Central memory CD4-positive, alpha-beta T cell (primary cell): Measurements from ENCODE around the gene CLEC2L.
"Not testable (repeated sequence)": the region's sequence is repeated elsewhere in the genome, so short reads cannot be mapped to it uniquely, and the experiment has no call there.

Source experiments
- DNase-seq: peaks from one replicate; pipeline ENCODE4 v3.0.0; 2022

The CLEC2L gene

DNA sequence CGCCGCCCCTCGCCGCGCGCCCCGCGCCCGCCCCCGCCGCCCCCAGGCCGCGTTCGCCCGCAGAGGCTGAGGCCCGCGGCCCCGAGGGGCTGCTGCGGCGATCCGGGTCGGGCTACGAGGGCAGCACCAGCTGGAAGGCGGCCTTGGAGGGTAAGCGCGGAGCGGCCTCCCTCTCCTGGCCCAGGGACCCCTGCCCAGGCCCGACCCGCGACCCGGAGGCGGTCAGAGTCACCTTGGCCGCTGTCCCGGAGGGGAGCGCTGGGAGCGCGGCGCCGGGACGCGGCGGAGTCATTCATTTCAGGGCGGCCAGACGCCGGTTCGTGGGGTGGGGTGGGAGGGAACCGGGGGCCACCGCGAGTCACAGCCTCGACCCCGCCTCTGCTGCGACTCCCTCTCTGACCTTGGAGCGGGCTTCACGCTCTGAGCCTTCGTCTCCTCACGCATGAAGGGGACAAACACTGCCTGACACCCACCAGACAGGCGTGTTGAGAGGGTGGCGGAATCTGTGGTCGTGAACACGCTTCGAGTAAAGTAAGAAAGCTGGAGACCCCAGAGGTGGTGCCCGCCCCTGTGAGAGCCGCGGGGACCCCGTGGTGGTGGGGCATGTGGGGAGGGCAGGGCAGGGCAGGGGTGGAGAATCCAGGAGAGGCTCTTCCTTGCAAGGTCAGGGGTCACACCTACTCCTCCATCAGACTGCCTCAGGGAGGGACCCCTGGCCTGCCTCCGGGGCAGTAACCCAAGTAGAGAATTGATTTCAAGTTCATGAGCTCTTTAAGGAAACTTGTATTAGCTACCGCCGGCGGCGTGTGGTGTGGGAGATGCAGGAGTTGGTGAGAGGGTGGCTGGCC lies 707 bp downstream of the CLEC2L start:
- no peak for DNase-seq

DNA sequence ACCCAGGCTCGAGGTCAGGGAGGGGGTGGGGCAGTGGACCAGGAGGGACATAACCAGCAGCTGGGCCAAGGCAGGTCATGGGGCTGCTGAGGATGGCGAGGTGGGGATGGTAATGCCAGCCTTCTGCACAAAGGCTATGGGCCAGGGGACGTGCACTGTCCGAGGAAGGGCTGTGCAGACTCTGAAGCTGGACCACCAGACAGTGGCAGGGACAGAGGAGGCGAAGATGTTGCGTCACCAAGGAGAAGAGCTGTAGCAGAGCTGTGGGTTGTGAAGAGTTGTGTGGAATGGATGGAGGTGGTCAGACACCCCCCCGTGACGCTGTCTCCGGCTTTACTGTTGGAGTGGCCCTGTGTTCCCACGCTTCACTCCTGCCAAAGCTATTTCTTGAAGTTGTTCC lies 1.8 kb downstream of the CLEC2L start:
- no peak for DNase-seq

DNA sequence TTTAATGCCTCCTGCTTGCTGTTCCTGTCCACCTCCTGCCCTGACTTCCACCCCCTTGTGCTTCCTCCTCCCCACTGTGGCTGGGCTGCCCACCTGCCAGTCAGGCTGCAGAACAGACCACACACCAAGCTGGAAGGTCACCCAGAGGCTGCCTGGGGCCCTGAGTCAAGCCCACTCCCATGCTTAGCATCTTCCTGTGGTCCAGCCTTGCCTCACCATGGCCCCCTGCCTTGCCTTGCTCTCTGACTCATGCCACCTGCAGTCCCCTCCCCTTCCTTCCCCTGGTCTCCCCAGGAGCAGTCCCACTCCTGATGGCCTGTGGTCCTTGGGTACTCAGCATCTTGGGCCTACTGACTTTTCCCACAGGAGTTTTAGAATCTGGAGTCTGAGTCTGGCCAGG lies 2.3 kb downstream of the CLEC2L start:
- DNase-seq: no peak

DNA sequence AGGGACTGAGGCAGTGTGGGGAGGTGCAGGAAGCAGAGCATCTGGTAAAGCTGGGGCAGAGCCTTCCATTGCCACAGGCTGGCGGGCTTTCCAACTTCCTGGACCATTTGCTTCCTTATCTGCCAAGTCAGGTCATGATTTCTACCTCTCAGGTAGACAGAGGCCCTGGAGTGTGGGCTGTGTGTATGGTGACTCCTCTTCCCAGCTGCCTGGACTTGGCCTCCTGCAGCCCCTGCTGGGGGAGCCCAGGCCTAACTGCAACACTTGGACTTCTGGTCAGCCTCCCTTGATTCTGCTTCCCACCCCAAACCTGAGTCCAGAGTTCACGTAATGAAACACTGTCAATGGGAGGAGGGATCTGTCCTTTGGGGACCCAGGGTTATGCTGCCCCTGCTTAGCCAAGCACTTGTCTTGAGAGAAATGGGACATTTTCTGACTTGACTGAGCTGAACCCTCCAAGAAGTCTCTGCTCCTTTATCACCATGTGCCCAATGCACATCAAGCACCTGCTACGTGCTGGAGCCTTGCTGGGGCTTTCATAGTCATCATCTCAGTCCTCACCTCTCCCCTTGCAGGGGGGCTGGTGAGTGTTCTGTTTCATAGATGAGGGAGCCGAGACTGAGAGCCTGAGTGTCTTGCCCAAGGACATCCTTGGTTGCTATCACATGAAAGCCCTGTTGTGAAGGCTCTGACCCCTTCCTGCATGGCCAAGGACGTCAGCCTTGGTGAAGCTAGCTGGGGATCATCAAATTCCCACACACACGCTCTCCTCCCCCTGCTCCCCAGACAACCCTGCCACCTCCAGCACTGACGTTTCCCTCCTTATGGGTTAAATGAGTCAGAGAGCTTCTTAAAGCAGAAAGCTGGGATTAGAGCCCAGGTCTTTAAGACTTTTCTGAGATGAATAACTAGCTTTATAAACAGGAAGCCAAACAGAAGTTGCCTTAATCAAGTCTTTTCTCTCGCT lies 3.4 kb downstream of the CLEC2L start:
- DNase-seq: no peak

DNA sequence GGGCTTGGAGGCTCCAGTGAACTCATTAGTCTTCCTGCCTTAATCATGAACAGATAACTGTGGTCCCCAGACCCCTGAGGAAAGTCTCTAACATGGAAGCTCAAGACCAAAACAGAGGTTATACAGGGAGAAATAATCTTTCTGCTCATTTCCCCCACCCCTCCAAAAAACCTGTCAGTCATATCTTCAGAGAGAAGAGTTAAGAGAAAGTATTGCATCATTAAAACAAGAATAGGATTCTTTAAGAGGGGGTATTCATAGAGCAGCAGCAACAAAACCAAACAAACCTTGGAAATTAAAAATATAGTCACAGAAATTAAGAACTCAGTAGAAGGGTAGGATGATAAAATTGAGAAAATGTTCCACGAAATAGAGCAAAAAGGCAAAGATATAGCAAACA lies 7.6 kb downstream of the CLEC2L start:
- DNase-seq: no peak

DNA sequence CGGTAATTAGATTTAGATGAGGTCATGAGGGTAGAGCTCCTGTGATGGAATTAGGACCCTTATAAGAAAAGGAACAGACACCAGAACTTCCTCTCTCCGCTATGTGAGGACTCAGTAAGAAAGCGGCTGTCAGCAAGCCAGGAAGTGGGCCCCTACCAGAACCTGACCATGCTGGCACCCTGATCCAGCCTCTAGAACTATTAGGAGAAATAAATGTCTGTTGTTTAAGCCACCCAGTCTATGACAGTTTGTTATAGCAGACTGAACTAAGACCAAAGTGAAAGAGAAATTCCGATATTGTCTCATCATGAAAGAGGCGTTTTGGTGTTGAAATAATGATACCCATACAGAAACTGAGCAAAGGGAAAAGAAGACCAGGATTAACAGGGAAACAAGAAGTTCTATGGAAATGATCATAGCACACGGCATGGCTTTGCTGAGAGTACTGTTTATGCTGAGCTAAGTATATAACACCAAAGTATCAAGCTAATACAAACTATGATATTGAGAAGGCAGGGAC lies 9.2 kb downstream of the CLEC2L start:
- DNase-seq: no peak

DNA sequence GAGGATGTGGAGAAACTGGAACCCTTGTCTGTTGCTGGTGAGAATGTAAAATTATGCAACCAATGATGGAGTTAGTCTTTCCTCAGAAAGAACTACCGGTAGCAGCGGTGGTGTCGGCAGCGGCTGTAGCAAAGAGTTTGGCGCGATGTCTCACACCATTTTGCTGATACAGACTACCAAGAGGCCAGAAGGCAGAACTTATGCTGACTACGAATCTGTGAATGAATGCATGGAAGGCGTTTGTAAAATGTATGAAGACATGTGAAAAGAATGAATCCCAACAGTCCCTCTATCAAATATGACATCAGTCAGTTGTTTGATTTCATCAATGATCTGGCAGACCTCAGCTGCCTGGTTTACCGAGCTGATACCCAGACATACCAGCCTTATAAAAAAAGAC lies 10.6 kb downstream of the CLEC2L start:
- DNase-seq: no peak

DNA sequence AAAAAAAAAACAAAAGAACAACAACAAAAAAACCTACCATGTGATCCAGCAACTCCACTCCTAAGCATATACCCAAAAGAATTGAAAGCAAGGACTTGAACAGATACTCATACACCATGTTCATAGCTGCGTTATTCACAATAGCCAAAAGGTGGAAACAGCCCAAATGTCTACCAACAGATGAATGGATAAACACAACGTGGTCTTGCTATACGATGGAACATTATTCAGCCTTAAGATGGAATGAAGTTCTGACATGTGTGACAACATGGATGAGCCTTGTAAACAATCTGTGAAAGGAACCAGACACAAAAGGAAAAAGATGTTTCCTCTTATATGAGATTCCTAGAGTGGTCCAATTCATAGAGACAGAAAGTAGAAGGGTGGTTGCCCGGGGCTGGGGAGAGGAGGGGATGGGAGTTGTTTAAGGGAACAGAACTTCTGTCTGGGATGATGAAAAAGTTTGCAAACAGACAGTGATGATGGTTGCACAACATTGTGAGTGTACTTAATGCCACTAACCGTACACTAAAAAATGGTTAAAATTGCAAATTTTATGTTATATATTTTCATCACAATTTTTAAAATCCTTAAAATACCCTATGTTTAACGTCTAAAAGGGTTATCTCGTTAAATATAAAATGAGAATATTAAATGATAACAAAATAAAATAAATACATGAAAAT lies 11.6 kb downstream of the CLEC2L start:
- no peak for DNase-seq

DNA sequence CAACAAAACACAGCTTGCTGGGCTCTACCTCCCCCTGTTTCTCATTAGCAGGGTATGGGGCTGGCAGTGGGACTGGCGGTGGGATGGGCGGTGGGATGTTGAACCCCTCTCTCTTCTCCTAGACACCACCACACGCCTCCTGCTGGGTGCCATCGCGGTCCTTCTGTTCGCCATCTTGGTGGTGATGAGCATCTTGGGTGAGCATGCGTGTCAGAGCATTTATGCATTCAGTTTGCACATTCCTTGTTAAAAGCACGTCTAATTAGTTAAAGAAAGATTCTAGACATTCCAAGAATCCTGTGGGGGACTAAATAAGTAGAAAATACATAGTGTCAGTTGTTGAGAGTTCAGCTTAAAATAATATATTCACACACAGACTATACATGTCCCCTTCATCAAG lies 12.7 kb downstream of the CLEC2L start:
- DNase-seq: no peak

DNA sequence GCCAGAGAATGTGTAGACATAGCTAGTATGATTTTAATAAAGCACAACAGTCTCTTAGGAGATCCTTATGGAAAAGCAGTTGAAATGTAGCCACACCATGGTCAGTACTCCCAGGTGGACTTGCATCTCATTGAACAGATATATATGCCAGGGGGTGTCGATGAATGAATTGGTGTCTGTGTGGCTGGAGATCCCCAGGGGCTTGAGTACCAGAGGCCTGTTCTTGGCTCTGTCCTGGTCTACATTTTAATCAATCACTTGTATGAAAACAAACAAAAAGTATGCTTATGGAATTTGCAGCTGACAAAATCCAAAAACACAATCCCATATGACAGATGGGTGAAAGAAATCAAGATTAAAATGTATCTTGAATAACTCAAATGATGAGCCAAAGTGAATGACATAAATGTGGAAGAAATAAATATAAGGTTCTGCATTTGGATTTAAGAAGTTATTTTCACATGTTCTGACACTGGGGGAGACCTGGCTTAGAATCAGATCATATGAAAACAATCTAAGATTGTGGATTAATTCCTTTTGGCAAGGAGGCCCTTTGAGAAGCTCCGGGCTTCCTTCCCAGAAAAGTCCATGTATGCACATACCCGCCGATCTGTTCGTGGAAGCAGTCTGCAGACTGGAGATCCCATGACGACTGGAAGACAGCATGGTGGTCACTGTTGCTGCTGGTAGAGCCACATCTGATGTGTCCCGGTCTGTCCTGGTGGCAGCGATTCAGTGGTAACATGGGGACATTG lies 15.6 kb downstream of the CLEC2L start:
- DNase-seq: no peak

DNA sequence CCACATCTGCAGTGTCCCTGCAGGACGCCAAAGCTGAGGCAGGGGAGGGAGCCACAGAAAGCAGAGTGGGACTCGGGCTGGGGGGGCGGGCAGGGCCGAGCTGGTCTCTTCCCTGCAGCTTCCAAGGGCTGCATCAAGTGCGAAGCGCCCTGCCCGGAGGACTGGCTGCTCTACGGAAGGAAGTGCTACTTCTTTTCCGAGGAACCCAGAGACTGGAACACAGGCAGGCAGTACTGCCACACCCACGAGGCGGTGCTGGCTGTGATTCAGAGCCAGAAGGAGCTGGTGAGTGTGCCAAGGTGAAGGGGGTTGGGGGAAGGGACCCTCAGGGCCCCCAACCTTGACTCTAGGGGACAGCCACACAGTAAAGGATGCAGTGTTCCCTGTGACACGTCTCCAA lies 16.7 kb downstream of the CLEC2L start:
- DNase-seq: no peak

DNA sequence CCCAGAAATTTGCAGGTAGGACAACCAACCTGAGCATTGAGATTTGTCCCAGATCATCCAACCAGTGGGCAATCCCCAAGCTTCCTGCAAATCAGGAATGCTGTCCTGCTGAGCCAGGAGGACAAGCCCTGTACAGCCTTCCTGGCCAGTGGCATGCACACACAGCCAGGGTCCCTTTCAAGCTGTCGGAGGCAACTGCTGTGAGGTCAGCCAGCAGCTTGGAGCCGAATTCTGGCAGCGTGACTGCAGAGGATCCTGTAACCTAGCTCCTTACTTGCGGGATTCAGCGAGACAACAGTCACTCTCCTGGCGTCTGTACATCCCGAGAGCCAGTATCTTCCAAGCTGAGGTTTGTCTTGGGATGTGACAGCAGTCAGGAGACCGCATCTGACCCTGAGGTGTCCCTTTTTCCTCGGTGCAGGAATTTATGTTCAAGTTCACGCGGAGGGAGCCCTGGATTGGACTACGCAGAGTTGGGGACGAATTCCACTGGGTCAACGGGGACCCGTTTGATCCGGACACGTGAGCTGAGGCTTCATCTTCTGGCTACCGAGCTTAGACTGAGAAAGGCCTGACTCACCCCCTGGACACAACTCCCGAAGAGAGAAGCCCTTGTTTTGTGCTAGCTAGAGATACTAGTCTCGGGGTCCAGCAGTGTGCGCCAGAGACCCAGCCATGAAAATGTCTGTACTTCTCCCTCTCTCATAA lies 18.3 kb downstream of the CLEC2L start:
- DNase-seq: no peak

DNA sequence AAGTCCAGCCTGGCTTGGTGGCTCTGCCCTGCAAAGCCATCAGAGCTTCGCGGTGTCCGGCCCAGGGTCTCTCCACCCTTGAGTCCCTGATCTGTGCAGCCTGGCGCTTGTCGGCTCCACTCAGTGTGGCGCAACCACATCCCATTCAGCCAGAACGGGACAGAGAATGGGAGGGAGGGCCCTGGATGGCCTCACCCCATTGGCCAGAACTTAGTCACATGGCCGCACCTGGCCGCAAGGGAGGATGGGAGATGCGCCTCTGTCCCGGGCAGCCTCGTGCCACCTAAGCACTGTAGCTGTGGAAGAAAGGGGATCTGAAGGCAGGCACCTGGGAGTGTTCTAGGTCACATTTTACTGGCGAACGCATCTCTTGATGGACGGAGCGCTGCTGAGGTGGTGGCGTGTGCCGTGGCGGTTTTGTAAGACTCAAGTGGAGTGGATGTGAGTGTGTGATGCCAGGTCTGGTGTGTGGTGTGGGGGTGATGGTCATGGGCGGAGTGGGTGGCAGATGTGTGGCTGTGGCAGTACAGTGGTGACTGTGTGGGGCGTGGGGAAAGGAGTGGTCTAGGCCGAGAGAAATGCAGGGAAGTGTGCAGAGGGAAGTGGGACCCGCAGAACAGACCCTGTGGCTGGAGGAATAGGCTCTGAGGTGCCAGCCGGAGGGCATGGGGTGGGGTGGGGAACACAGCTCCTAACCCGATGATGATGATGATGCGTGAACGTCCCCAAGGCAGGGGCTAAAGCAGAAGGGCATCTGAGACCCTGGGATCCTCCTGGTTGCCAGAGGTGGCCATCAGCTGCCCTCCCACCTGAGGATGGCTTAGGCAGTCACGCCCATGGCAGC lies 19.0 kb downstream of the CLEC2L start:
- no peak for DNase-seq

DNA sequence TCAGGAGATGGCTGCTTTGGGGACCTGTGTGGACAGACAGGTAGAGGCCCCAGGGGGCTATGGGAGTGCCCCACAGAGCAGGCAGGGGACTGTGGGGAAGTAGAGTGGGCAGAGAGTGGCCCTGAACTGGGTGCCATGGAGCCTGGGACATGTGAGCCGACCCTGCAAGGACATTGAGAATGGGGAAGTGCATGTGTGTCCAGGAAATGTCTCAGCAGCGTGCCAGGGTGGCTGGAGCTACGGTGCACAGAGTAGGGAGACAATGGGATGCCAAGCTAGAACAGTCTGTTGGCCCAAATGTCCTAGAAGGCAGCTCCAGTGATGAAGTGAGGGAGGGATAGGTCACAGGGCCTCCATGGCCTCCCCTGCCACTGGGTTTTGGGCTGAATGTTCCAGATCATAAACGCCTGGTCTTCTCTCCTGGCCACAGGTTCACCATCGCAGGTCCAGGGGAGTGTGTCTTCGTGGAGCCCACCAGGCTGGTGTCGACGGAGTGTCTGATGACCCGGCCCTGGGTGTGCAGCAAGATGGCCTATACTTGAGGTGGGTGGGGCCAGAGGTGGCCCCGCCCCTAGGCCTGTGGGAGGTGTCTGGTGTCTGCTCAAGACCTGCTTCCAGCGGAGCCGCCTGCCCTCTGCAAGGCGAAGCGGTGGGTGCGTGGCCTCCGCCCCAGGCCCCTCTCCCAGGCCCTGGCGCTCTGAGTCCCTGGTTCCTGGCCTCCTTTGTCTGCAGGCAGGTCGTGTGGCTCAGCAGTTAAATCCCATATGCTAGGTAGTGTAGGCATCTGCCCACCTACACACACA lies 20.5 kb downstream of the CLEC2L start:
- no peak for DNase-seq

DNA sequence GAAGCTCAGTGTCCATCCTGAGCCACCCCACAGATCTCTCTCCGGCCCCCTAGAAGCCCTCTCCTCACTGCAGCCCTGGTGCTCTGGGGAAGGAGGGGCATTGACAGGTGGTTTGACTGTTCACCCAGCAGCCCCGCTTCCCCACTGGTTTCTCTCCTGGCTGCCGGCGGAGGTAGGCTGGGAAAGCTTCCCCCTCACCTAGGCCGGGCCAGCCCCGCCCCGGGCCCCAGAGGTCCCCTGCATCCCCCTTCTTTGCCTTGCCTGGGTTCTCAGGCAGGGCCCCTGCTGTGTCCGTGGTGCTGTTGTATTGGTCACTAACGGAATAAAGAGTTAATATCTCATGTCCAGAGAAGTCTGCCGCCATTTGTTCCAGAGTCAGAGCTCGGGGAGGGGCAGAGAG lies 21.2 kb downstream of the CLEC2L start:
- no peak for DNase-seq

DNA sequence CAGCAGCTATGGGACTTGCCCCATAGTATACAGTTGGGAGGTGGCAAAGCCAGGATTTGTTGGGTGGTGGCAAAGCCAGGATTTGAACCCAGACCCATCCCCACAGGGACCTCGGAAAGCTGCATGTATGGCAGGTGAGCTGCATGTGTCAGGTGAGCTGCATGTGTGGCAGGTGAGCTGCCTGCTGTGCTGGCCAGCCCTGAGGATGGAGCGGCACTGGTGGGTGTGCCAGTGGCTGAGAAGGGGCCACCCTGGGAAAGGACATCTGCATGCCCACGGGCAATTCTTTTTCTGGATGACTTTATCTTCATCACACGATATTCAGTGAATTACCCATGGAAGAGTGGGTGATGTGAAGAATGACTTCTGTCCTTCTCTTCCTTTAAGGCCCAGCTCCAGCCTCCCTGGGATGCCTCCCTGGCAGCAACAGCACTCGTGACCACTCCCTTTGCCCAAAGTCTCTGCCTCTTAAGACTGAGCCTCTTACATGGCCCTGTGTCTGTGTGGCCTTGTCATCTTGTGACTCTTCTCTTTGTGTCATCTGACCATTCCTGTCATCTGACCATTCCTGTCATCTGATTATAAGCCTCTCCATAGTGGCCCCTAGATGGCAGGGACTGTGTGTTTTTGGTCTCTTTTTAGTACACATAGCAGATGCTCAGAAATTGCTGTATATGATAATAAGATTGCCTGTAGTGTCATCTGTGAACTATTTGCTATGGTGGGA lies 25.0 kb downstream of the CLEC2L start:
- no peak for DNase-seq

DNA sequence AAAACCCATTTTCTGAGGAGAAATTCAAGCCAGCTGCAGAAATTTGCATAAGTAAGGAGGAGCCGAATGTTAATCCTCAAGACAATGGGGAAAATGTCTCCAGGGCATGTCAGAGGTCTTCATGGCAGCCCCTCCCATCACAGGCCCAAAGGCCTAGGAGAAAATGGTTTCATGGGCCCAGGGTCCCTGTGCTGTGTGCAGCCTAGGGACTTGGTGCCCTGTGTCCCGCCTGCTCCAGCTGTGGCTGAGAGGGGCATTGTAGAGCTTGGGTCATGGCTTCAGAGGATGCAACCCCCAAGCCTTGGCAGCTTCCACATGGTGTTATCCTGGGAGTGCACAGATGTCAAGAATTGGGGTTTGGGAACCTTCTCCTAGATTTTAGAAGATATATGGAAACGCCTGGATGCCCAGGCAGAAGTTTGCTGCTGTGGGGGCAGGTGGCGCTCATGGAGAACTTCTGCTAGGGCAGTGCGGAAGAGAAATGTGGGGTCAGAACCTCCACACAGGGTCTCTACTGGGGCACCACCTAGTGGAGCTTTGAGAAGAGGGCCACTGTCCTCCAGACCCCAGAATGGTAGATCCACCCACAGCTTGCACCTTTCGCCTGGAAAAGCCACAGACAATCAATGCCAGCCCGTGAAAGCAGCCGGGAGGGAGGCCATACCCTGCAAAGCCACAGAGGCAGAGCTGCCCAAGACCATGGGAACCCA lies 30.7 kb downstream of the CLEC2L start:
- DNase-seq: not testable (repeated sequence)

DNA sequence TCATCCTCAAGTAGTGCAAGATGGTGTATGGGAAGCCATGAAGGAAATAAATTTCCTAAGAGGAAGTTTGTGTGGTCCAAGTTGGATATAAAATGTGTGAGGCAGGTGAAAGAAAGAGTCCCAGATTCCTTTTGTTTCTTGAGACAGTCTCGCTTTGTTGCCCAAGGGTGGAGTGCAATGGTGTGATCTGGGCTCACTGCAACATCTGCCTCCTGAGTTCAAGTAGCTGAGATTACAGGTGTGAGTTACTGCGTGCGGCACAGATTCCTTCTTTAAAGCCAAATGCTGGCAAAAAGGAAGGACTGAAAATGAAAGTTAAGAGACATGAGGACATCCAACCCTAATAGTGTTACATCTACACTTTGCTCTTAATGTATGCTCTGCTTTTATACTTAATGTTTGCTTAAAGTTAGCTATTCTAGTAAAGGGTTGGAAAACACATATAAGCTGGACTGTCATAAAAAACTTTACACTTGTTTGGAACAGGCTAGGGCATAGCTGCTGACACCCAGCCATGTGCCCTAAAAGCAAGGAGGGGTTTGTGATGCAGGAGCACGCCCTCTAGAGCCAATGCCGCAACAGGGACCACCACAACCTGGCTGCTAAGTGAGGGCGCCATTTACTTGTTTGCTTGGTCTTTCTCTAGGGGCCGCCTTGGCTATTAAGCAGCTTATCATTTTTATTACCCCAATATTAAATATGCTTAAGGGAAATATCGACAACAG lies 34.5 kb downstream of the CLEC2L start:
- no peak for DNase-seq
